ENCODE results near the gene ATP5F1D. TPM values are rescaled to one million over a fixed set of nuclear protein-coding genes. Genes with fewer than 3 reads are reported as not detected.
A peak's percentile ranks its signal among the peaks of the same experiment; 100 is the strongest.

The ATP5F1D gene
- total and polyA plus RNA-seq, 2 of the 13 experiments (the other 11 are each of a cell fraction or from before 2014, with no cell fraction given): 39.4 to 78.7 TPM

GRCh38 chr19:1252221-1252820 is 10.8 kb downstream of the ATP5F1D start (continued):
- TF ChIP-seq ZNF335 (CRISPR knock-in tag; IDR thresholded peaks at IDR 0.05): no peak
- TF ChIP-seq U2AF1 (optimal IDR thresholded peaks at IDR 0.05; ENCODE audit: low read depth, low read length): peak; percentile 27
- peak; percentile 30; the same call in 1 of the 2 replicates for TF ChIP-seq ZNF891 (CRISPR knock-in tag; IDR thresholded peaks at IDR 0.05)
- TF ChIP-seq ZNF30 (CRISPR knock-in tag; IDR thresholded peaks at IDR 0.05): no peak
- no peak for TF ChIP-seq ZNF124 (CRISPR knock-in tag; IDR thresholded peaks at IDR 0.05)
- peak; percentile 43 for TF ChIP-seq RBM39 (IDR thresholded peaks at IDR 0.05; ENCODE audit: low read depth, low read length, poor library complexity, severe bottlenecking)
- TF ChIP-seq PATZ1 (CRISPR knock-in tag; IDR thresholded peaks at IDR 0.05): peak; percentile 96
- no peak for TF ChIP-seq FOXM1 (CRISPR knock-in tag; IDR thresholded peaks at IDR 0.05)
- no peak for TF ChIP-seq ZNF614 (CRISPR knock-in tag; IDR thresholded peaks at IDR 0.05; ENCODE audit: borderline replicate concordance)
- peak; percentile 54; the same call in 1 of the 2 replicates for TF ChIP-seq ZNF362 (CRISPR knock-in tag; IDR thresholded peaks at IDR 0.05; ENCODE audit: borderline replicate concordance)
- TF ChIP-seq NFATC3 (CRISPR knock-in tag; IDR thresholded peaks at IDR 0.05): no peak
- TF ChIP-seq RFX5 (IDR thresholded peaks at IDR 0.05; ENCODE audit: low read depth, low read length): no peak
- TF ChIP-seq ZNF674 (CRISPR knock-in tag; IDR thresholded peaks at IDR 0.05; ENCODE audit: low read depth): no peak
- no peak for TF ChIP-seq KDM1A (CRISPR knock-in tag; IDR thresholded peaks at IDR 0.05)
- no peak; the same call in 1 of the 2 replicates for TF ChIP-seq TFE3 (CRISPR knock-in tag; IDR thresholded peaks at IDR 0.05)
- TF ChIP-seq, protein P1, sequence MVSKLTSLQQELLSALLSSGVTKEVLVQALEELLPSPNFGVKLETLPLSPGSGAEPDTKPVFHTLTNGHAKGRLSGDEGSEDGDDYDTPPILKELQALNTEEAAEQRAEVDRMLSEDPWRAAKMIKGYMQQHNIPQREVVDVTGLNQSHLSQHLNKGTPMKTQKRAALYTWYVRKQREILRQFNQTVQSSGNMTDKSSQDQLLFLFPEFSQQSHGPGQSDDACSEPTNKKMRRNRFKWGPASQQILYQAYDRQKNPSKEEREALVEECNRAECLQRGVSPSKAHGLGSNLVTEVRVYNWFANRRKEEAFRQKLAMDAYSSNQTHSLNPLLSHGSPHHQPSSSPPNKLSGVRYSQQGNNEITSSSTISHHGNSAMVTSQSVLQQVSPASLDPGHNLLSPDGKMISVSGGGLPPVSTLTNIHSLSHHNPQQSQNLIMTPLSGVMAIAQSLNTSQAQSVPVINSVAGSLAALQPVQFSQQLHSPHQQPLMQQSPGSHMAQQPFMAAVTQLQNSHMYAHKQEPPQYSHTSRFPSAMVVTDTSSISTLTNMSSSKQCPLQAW (CRISPR knock-in tag; IDR thresholded peaks at IDR 0.05): peak; percentile 61
- TF ChIP-seq ZNF556 (CRISPR knock-in tag; IDR thresholded peaks at IDR 0.05; ENCODE audit: borderline replicate concordance): 0 out of 2 replicates have a peak, but pooled peaks have one; percentile 6
- TF ChIP-seq, protein P2, sequence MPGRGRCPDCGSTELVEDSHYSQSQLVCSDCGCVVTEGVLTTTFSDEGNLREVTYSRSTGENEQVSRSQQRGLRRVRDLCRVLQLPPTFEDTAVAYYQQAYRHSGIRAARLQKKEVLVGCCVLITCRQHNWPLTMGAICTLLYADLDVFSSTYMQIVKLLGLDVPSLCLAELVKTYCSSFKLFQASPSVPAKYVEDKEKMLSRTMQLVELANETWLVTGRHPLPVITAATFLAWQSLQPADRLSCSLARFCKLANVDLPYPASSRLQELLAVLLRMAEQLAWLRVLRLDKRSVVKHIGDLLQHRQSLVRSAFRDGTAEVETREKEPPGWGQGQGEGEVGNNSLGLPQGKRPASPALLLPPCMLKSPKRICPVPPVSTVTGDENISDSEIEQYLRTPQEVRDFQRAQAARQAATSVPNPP (CRISPR knock-in tag; IDR thresholded peaks at IDR 0.05): no peak
- TF ChIP-seq ZBTB38 (CRISPR knock-in tag; IDR thresholded peaks at IDR 0.05): no peak
- TF ChIP-seq, protein P3, sequence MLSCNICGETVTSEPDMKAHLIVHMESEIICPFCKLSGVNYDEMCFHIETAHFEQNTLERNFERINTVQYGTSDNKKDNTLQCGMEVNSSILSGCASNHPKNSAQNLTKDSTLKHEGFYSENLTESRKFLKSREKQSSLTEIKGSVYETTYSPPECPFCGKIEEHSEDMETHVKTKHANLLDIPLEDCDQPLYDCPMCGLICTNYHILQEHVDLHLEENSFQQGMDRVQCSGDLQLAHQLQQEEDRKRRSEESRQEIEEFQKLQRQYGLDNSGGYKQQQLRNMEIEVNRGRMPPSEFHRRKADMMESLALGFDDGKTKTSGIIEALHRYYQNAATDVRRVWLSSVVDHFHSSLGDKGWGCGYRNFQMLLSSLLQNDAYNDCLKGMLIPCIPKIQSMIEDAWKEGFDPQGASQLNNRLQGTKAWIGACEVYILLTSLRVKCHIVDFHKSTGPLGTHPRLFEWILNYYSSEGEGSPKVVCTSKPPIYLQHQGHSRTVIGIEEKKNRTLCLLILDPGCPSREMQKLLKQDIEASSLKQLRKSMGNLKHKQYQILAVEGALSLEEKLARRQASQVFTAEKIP (CRISPR knock-in tag; IDR thresholded peaks at IDR 0.05; ENCODE audit: borderline replicate concordance): no peak
- no peak for TF ChIP-seq TOPORS (CRISPR knock-in tag; IDR thresholded peaks at IDR 0.05)

Measured in HepG2 (cell line).